Neural progenitor cell (in vitro differentiated cells): Measurements from ENCODE around the gene ADA. TPM values are rescaled to one million over a fixed set of nuclear protein-coding genes. Genes with fewer than 3 reads are reported as not detected.
A peak's percentile ranks its signal among the peaks of the same experiment; 100 is the strongest.

ENCODE experiments used
- DNase-seq: peaks from one replicate; pipeline ENCODE4 v3.0.0-alpha.2; 2016; ENCODE audit warnings: low spot score
- H2AFZ ChIP-seq: fragments of 200-600 bp; sonication (generic); replicated peaks from 2 replicates; pipeline ENCODE4 v1.6.1; 2016; ENCODE audit warnings: antibody characterized with exemption
- H3F3A ChIP-seq: fragments of 200-600 bp; sonication (generic); 2 replicates; pipeline ENCODE4 v1.6.1; 2016; ENCODE audit warnings: antibody characterized with exemption, low read depth
- H3K27ac ChIP-seq: fragments of 200-600 bp; sonication (generic); 2 replicates; pipeline ENCODE4 v1.5.1; 2016; ENCODE audit warnings: mild to moderate bottlenecking
- H3K27me3 ChIP-seq: fragments of 200-600 bp; sonication (generic); 2 replicates; pipeline ENCODE4 v1.6.1; 2016; ENCODE audit warnings: mild to moderate bottlenecking, moderate library complexity
- H3K36me3 ChIP-seq: fragments of 200-600 bp; sonication (generic); 2 replicates; pipeline ENCODE4 v1.5.1; 2016
- H3K4me1 ChIP-seq: fragments of 200-600 bp; sonication (generic); 2 replicates; pipeline ENCODE4 v1.6.1; 2016; ENCODE audit warnings: mixed run types
- H3K4me2 ChIP-seq: fragments of 200-600 bp; sonication (generic); 2 replicates; pipeline ENCODE4 v1.6.1; 2016
- H3K4me3 ChIP-seq: fragments of 200-600 bp; sonication (generic); 2 replicates; pipeline ENCODE4 v1.5.1; 2016
- H3K79me2 ChIP-seq: fragments of 200-600 bp; sonication (generic); 2 replicates; pipeline ENCODE4 v1.6.1; 2016; ENCODE audit warnings: low read depth
- H3K9ac ChIP-seq: fragments of 200-600 bp; sonication (generic); 2 replicates; pipeline ENCODE4 v1.6.1; 2016
- H3K9me3 ChIP-seq: fragments of 200-600 bp; sonication (generic); 2 replicates; pipeline ENCODE4 v1.5.1; 2016; ENCODE audit warnings: low read depth
- H4K20me1 ChIP-seq: fragments of 200-600 bp; sonication (generic); 2 replicates; pipeline ENCODE4 v1.6.1; 2016; ENCODE audit warnings: low read depth
- H3K27ac Mint-ChIP-seq: 3 replicates; pipeline ENCODE4 v1.8.0; 2021; ENCODE audit warnings: mixed read lengths
- H3K27me3 Mint-ChIP-seq: 2 replicates; pipeline ENCODE4 v1.8.0; 2022; ENCODE audit warnings: low read depth, mild to moderate bottlenecking, inconsistent platforms, moderate library complexity, mixed read lengths; ENCODE audit not compliant: insufficient read depth
- H3K36me3 Mint-ChIP-seq: 3 replicates; pipeline ENCODE4 v1.8.0; 2021; ENCODE audit warnings: mixed read lengths
- H3K4me1 Mint-ChIP-seq: 3 replicates; pipeline ENCODE4 v1.8.0; 2021; ENCODE audit warnings: mixed read lengths
- H3K4me3 Mint-ChIP-seq: 3 replicates; pipeline ENCODE4 v1.8.0; 2021; ENCODE audit warnings: mild to moderate bottlenecking, moderate library complexity, mixed read lengths
- H3K9me3 Mint-ChIP-seq: 3 replicates; pipeline ENCODE4 v1.8.0; 2020; ENCODE audit warnings: mixed read lengths
- CTCF ChIP-seq: fragments of 200-600 bp; sonication (generic); IDR thresholded peaks from 2 replicates; pipeline ENCODE4 v1.5.1; 2017; ENCODE audit warnings: antibody characterized with exemption, mild to moderate bottlenecking
- EZH2 ChIP-seq: fragments of 200-600 bp; sonication (generic); IDR thresholded peaks from 2 replicates; pipeline ENCODE4 v1.6.1; 2017; ENCODE audit warnings: antibody characterized with exemption, mild to moderate bottlenecking, moderate library complexity
- EZH2phosphoT487 ChIP-seq: fragments of 200-600 bp; sonication (generic); IDR thresholded peaks from 2 replicates; pipeline ENCODE4 v1.6.1; 2017; ENCODE audit warnings: antibody characterized with exemption
- total RNA-seq: library from RNA; depleted of rRNA; stranded (reverse); fragments of >200 nt; gene quantifications from 2 replicates; pipeline ENCODE4 v1.2.3, GENCODE V29; 2015; ENCODE audit warnings: low replicate concordance

Gene ADA
- total RNA-seq, 1 donor from 2014 or later = 29.7 TPM

- H3K9me3 Mint-ChIP-seq = peaks cover 6% of the 10 kb centered on the region
- H3K79me2 ChIP-seq = no peaks in the 10 kb centered on the region
- H3K36me3 Mint-ChIP-seq = peaks cover 4% of the 10 kb centered on the region
- H3K4me1 Mint-ChIP-seq = peaks cover 51% of the 10 kb centered on the region
- no peak overlapping the region for H3K4me2 ChIP-seq
- no peak overlapping the region for H2AFZ ChIP-seq
- no peak overlapping the region for H3K4me3 ChIP-seq
- no peaks in the 10 kb centered on the region for H3K27me3 ChIP-seq
- TF ChIP-seq CTCF (no peak), EZH2phosphoT487 (no peak), EZH2 (no peak)
- H4K20me1 ChIP-seq = no peaks in the 10 kb centered on the region
- H3K36me3 ChIP-seq = no peaks in the 10 kb centered on the region
- peak overlapping the region; percentile 72 for H3K4me3 Mint-ChIP-seq
- no peak overlapping the region for H3K9ac ChIP-seq
- no peaks in the 10 kb centered on the region for H3K9me3 ChIP-seq
- peak; percentile 46 for DNase-seq
- H3K27ac Mint-ChIP-seq = peak overlapping the region; percentile 87
- H3F3A ChIP-seq = peaks cover 39% of the 10 kb centered on the region
- H3K27me3 Mint-ChIP-seq = peaks cover 6% of the 10 kb centered on the region
- H3K4me1 ChIP-seq = peaks cover 45% of the 10 kb centered on the region
- H3K27ac ChIP-seq = no peak overlapping the region
These were observed 7.8 kb downstream of the ADA start for GRCh38 chr20:44643596-44644229.

- no peaks in the 10 kb centered on the region for H3K79me2 ChIP-seq
- H3K36me3 Mint-ChIP-seq = peaks cover 4% of the 10 kb centered on the region
- TF ChIP-seq CTCF (no peak), EZH2phosphoT487 (no peak), EZH2 (no peak)
- H3K4me1 ChIP-seq = peaks cover 42% of the 10 kb centered on the region
- H3K27ac ChIP-seq = no peak overlapping the region
- no peak overlapping the region for H3K9ac ChIP-seq
- H3K9me3 Mint-ChIP-seq = peaks cover 6% of the 10 kb centered on the region
- no peaks in the 10 kb centered on the region for H3K9me3 ChIP-seq
- H3K4me3 ChIP-seq = no peak overlapping the region
- H3K36me3 ChIP-seq = no peaks in the 10 kb centered on the region
- no peak overlapping the region for H3K27ac Mint-ChIP-seq
- H3K27me3 ChIP-seq = no peaks in the 10 kb centered on the region
- no peak for DNase-seq
- peaks cover 34% of the 10 kb centered on the region for H3F3A ChIP-seq
- no peak overlapping the region for H2AFZ ChIP-seq
- peaks cover 6% of the 10 kb centered on the region for H3K27me3 Mint-ChIP-seq
- peaks cover 52% of the 10 kb centered on the region for H3K4me1 Mint-ChIP-seq
- H3K4me3 Mint-ChIP-seq = no peak overlapping the region
- H4K20me1 ChIP-seq = no peaks in the 10 kb centered on the region
- H3K4me2 ChIP-seq = peak overlapping the region; percentile 56
These were observed 8.4 kb downstream of the ADA start for GRCh38 chr20:44643154-44643519.

- peaks cover 6% of the 10 kb centered on the region for H3K9me3 Mint-ChIP-seq
- H3K4me1 Mint-ChIP-seq = peaks cover 52% of the 10 kb centered on the region
- no peaks in the 10 kb centered on the region for H3K36me3 ChIP-seq
- H3K4me1 ChIP-seq = peaks cover 42% of the 10 kb centered on the region
- peak overlapping the region; percentile 98 for H3K27ac Mint-ChIP-seq
- H3K27ac ChIP-seq = peak overlapping the region; percentile 74
- TF ChIP-seq CTCF = no peak
- TF ChIP-seq EZH2phosphoT487 = no peak
- no peak for TF ChIP-seq EZH2
- H3K79me2 ChIP-seq = no peaks in the 10 kb centered on the region
- H4K20me1 ChIP-seq = no peaks in the 10 kb centered on the region
- no peaks in the 10 kb centered on the region for H3K9me3 ChIP-seq
- peak overlapping the region; percentile 56 for H3K4me2 ChIP-seq
- H3K4me3 Mint-ChIP-seq = peak overlapping the region; percentile 66
- no peaks in the 10 kb centered on the region for H3K27me3 ChIP-seq
- peaks cover 4% of the 10 kb centered on the region for H3K36me3 Mint-ChIP-seq
- H3K9ac ChIP-seq = no peak overlapping the region
- H3F3A ChIP-seq = peaks cover 34% of the 10 kb centered on the region
- peak; percentile 29 for DNase-seq
- peaks cover 6% of the 10 kb centered on the region for H3K27me3 Mint-ChIP-seq
- H3K4me3 ChIP-seq = no peak overlapping the region
- H2AFZ ChIP-seq = peak overlapping the region; percentile 5
These were observed 9.0 kb downstream of the ADA start for GRCh38 chr20:44642203-44643153.
